ENCODE results near the gene TRIM65. TPM values are rescaled to one million over a fixed set of nuclear protein-coding genes. Genes with fewer than 3 reads are reported as not detected.

TRIM65 gene
- total and polyA plus RNA-seq, 7 experiments from 2014 or later = 14.9 to 37.7 (median 29.6) TPM

DNA sequence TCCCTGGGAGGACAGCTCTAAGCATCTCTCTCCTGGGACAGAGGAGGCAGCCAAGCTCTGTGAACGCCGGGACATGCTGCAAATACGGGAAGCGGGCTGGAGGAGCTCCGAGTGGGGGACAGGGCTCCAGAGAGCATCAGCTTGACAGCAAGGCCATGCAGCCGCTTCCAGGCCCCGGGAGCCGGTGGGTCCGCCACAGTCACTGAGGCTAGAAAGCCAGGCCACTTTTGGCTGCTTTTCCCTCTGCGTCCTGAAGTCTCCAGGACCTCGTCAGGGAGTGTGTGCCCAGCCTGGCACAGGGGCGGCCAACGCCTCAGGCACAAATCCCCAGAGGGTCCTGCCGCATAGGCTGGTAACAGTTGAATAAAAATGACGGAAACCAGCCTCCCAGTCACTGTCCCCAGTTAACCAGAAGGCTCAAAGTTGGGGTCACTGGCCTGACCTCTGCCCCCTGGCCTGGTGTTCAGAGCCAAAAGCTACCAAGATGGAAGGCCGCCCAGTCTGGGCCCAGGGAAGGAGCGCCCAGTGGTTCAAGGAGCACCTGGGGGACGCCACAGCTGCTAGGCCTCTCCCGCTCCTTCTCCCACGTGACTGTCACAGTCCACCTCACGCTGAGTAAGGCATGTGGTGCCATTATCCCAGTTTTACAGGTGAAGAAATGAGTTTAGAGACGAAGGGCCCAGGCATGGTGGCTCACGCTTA is 3.2 kb upstream of the TRIM65 start:
- DNase-seq = no peak
- no peak overlapping the region for H3K27ac ChIP-seq (ENCODE audit: low read depth, low read length)
- intact Hi-C loops (cut with micrococcal nuclease) = no loop called here
- Mint-ChIP-seq H3K4me1 (peaks cover 10 to 23% (median 20%) of the 10 kb centered on the region in 7 donors), H3K9me3 (peaks cover 0 to 3% (median 0%) of the 10 kb centered on the region in 11 donors), H3K27ac (no peak overlapping the region), H3K4me3 (no peak overlapping the region), H3K36me3 (peaks cover 0 to 11% (median 0%) of the 10 kb centered on the region in 5 donors), H3K27me3 (no peaks in the 10 kb centered on the region)
- no peak overlapping the region for H3K4me3 ChIP-seq (ENCODE audit: low read length)
- ChIA-PET CTCF (interaction anchor here (1.2 to 1.7 kb wide), 2 partner anchors 21 to 45 kb away, joined by 3 to 8 read pairs; partner anchors contain the start of genes TRIM47 and WBP2), POLR2A (interaction anchor here (0.6 to 7.1 kb wide), 11 partner anchors 10 to 432 kb away, joined by 3 to 106 read pairs (median 4); partner anchors contain the start of genes TRIM47, UNC13D and WBP2)
- no peaks in the 10 kb centered on the region for H3K27me3 ChIP-seq (ENCODE audit: control insufficient read depth in 2 of 2, insufficient read depth in 2 of 2, low read length in 2 of 2)
- peaks cover 0 to 49% (median 9%) of the 10 kb centered on the region in 3 experiments for H3K36me3 ChIP-seq (ENCODE audit: control insufficient read depth in 2 of 3, insufficient read depth in 3 of 3, low read length in 3 of 3)
- no peak for ATAC-seq
- H3K9me3 ChIP-seq (ENCODE audit: control insufficient read depth in 2 of 3, low read length in 3 of 3) = no peaks in the 10 kb centered on the region
- H3K4me1 ChIP-seq (ENCODE audit: control insufficient read depth in 2 of 2, insufficient read depth in 2 of 2, low read length in 2 of 2) = peaks cover 8 to 15% of the 10 kb centered on the region in 2 donors

DNA sequence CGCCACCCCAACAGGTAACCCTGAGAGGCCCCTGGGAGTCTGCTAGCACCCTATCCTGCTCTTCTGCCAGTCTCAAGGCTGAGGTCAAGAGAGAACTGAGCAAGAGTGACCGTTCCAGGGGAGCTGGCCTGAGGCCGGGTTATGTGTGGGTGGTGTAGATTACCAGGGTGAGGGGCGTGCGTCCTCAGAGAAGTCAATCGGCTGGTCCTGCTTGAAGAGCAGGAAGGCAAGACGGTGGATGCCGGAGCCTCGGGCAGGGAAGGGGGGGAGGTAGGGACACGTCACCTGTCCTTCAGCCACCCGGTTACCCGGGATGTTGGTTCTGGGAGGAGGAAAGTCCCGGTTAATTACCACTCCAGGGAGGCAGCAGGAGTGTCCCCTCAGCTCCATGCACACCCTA is 2.6 kb upstream of the TRIM65 start:
- Mint-ChIP-seq H3K9me3 (peaks cover 0 to 3% (median 0%) of the 10 kb centered on the region in 11 donors), H3K27me3 (no peaks in the 10 kb centered on the region), H3K4me3 (peak overlapping the region in 1 of 10 donors; percentile 29), H3K4me1 (peaks cover 12 to 26% (median 21%) of the 10 kb centered on the region in 7 donors), H3K27ac (peak overlapping the region in 1 of 9 donors; percentile 14), H3K36me3 (peaks cover 0 to 11% (median 0%) of the 10 kb centered on the region in 5 donors)
- H3K4me3 ChIP-seq (ENCODE audit: low read length) = no peak overlapping the region
- ChIA-PET POLR2A (interaction anchor here (1.4 to 7.1 kb wide), 6 partner anchors 9 to 120 kb away, joined by 3 to 106 read pairs (median 12); partner anchors contain the start of genes TRIM47, UNC13D and WBP2), CTCF (interaction anchor here (0.6 to 1.7 kb wide), 3 partner anchors 21 to 115 kb away, joined by 3 to 8 read pairs (median 3); partner anchors contain the start of genes TRIM47 and WBP2)
- peaks cover 8 to 17% of the 10 kb centered on the region in 2 donors for H3K4me1 ChIP-seq (ENCODE audit: control insufficient read depth in 2 of 2, insufficient read depth in 2 of 2, low read length in 2 of 2)
- ATAC-seq = no peak
- H3K9me3 ChIP-seq (ENCODE audit: control insufficient read depth in 2 of 3, low read length in 3 of 3) = no peaks in the 10 kb centered on the region
- no peaks in the 10 kb centered on the region for H3K27me3 ChIP-seq (ENCODE audit: control insufficient read depth in 2 of 2, insufficient read depth in 2 of 2, low read length in 2 of 2)
- H3K36me3 ChIP-seq (ENCODE audit: control insufficient read depth in 2 of 3, insufficient read depth in 3 of 3, low read length in 3 of 3) = peaks cover 0 to 49% (median 9%) of the 10 kb centered on the region in 3 experiments
- no peak overlapping the region for H3K27ac ChIP-seq (ENCODE audit: low read depth, low read length)
- intact Hi-C loops (cut with micrococcal nuclease) = no loop called here
- DNase-seq = no peak

DNA sequence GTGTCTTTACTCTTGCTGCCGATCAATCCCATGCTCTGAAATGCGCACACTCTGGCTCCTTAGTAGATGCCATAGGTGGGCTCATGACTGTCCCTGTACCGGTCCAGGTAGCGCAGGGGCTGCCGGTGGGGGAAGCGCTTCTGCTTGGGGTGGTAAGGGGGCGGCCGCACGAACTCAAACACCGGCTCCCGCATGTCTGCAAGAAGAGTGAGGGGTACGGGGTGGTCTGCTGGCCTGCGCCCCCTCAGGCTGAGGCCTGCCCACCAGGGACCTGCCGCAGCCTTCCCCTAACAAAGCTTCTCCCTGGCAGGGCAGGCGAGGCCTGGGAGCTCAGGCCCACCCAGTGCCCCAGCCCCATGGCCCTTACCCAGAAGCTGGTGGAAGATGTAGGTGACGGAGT is 2.0 kb upstream of the TRIM65 start:
- H3K9me3 ChIP-seq (ENCODE audit: control insufficient read depth in 2 of 3, low read length in 3 of 3) = no peaks in the 10 kb centered on the region
- POLR2A ChIA-PET = interaction anchor here (1.7 to 7.1 kb wide), 4 partner anchors 22 to 119 kb away, joined by 6 to 106 read pairs (median 30); partner anchors contain the start of genes TRIM47, UNC13D and WBP2
- Mint-ChIP-seq H3K9me3 (peaks cover 0 to 3% (median 0%) of the 10 kb centered on the region in 11 donors), H3K4me3 (peak overlapping the region in 3 of 10 donors; percentile 13 to 50 (median 29)), H3K4me1 (peaks cover 18 to 27% (median 23%) of the 10 kb centered on the region in 7 donors), H3K27ac (peak overlapping the region in 1 of 9 donors; percentile 13), H3K27me3 (no peaks in the 10 kb centered on the region), H3K36me3 (peaks cover 0 to 12% (median 0%) of the 10 kb centered on the region in 5 donors)
- H3K27ac ChIP-seq (ENCODE audit: low read depth, low read length) = no peak overlapping the region
- peaks cover 8 to 12% of the 10 kb centered on the region in 2 donors for H3K4me1 ChIP-seq (ENCODE audit: control insufficient read depth in 2 of 2, insufficient read depth in 2 of 2, low read length in 2 of 2)
- intact Hi-C loops (cut with micrococcal nuclease) = no loop called here
- no peak overlapping the region for H3K4me3 ChIP-seq (ENCODE audit: low read length)
- H3K27me3 ChIP-seq (ENCODE audit: control insufficient read depth in 2 of 2, insufficient read depth in 2 of 2, low read length in 2 of 2) = no peaks in the 10 kb centered on the region
- ATAC-seq (no peak), DNase-seq (no peak)
- CTCF ChIA-PET = interaction anchor here (0.6 to 1.7 kb wide), 3 partner anchors 20 to 116 kb away, joined by 3 to 8 read pairs (median 3); partner anchors contain the start of genes TRIM47 and WBP2
- peaks cover 0 to 49% (median 9%) of the 10 kb centered on the region in 3 experiments for H3K36me3 ChIP-seq (ENCODE audit: control insufficient read depth in 2 of 3, insufficient read depth in 3 of 3, low read length in 3 of 3)

DNA sequence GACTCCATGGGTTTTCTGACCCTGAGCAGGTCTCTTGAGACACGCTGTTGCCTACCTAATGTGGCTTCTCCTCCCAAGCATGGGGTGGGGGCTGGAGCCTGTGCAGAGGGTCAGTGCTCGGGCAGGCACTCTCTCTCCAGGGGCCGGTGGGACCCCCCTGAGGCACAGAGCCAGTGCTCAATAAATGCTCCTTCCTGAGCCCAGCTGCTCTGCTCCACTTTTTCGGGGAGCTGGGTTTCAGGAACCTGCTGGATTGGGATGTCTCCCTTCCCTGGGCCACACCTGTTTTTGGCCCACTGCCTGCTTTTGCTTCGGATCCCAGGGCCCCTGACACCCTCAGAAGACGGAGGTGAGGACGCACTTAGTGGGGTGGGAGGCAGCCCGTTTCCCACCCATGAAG is 1.3 kb upstream of the TRIM65 start:
- intact Hi-C loops (cut with micrococcal nuclease) = no loop called here
- POLR2A ChIA-PET = interaction anchor here (3.1 to 7.1 kb wide), 5 partner anchors 21 to 119 kb away, joined by 15 to 106 read pairs (median 41); partner anchors contain the start of genes TRIM47, UNC13D and WBP2

DNA sequence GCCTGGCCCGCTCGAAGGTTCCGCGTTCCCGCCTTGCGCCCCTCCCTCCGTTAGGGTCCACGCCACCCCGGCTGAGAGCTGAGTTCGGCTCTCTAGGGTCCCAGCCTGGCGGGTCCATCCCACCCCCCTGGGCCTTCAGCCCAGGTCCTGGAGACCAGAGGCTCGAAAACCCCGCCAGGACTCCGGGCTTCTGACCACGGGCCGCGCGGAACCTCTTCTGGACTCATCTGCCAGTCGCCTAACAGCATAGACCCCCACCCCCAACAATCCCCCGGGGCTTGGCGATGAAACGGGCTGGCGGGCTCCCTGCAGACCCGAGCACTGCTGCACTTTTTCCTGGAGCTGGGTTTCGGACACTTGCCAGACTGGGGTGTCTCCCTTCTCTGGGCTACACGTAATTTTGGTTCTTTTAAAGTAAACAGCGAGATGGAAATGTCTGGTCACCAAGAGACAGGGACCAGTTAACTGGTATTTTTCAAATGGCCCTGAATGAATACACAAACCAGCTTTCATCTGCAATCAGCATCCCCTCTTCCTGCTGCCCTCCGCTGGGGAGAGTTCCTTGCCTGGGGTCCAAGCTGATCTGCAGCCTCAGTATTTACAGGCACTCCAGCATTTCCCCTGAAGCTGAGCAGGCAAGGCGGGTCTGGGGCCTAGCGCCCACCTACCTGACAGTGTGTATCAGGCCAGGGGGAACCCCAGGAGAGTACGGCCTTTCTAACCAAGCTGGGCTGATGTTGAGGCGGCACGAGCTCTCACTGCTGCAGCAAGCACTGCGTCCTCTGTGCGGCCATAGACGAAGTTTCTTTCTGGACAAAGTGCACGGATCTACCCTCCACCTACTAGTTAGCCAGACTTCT is 639 bp upstream of the TRIM65 start:
- H3K27ac ChIP-seq (ENCODE audit: low read depth, low read length) = peak overlapping the region; percentile 75
- Mint-ChIP-seq H3K9me3 (peaks cover 0 to 3% (median 0%) of the 10 kb centered on the region in 11 donors), H3K27ac (peak overlapping the region in 8 of 9 donors; percentile 29 to 85 (median 70)), H3K27me3 (no peaks in the 10 kb centered on the region), H3K4me1 (peaks cover 22 to 32% (median 26%) of the 10 kb centered on the region in 7 donors), H3K36me3 (peaks cover 0 to 14% (median 0%) of the 10 kb centered on the region in 5 donors), H3K4me3 (peak overlapping the region; percentile 55 to 88 (median 77))
- no peaks in the 10 kb centered on the region for H3K9me3 ChIP-seq (ENCODE audit: control insufficient read depth in 2 of 3, low read length in 3 of 3)
- H3K27me3 ChIP-seq (ENCODE audit: control insufficient read depth in 2 of 2, insufficient read depth in 2 of 2, low read length in 2 of 2) = no peaks in the 10 kb centered on the region
- peaks cover 8 to 12% of the 10 kb centered on the region in 2 donors for H3K4me1 ChIP-seq (ENCODE audit: control insufficient read depth in 2 of 2, insufficient read depth in 2 of 2, low read length in 2 of 2)
- peaks cover 0 to 48% (median 9%) of the 10 kb centered on the region in 3 experiments for H3K36me3 ChIP-seq (ENCODE audit: control insufficient read depth in 2 of 3, insufficient read depth in 3 of 3, low read length in 3 of 3)
- ChIA-PET POLR2A (interaction anchor here (0.7 to 7.1 kb wide), 19 partner anchors 9 to 144 kb away, joined by 3 to 106 read pairs (median 6); partner anchors contain the start of genes FBF1, TRIM47, UNC13D and UNK), CTCF (interaction anchor here (0.6 to 3.2 kb wide), 11 partner anchors 8 to 149 kb away, joined by 3 to 21 read pairs (median 5); partner anchors contain the start of genes GALK1, TRIM47 and WBP2)
- ATAC-seq = no peak
- intact Hi-C loops (cut with micrococcal nuclease) = loop anchor here (2.0 kb wide), 4 partner anchors 43 to 205 kb away; partner anchors contain the start of genes EXOC7 (in 1 of the 2), FBF1 (in 1 of the 2) and UNK (in 1 of the 2)
- DNase-seq = no peak
- H3K4me3 ChIP-seq (ENCODE audit: low read length) = no peak overlapping the region

More for the DNA sequence above, 1.3 kb upstream of the TRIM65 start:
- Mint-ChIP-seq H3K9me3 (peaks cover 0 to 3% (median 0%) of the 10 kb centered on the region in 11 donors), H3K4me1 (peaks cover 22 to 32% (median 26%) of the 10 kb centered on the region in 7 donors), H3K36me3 (peaks cover 0 to 14% (median 0%) of the 10 kb centered on the region in 5 donors), H3K27me3 (no peaks in the 10 kb centered on the region), H3K27ac (peak overlapping the region in 2 of 9 donors; percentile 71 to 75), H3K4me3 (peak overlapping the region in 8 of 10 donors; percentile 57 to 86 (median 77))
- Histone ChIP-seq H3K9me3 (ENCODE audit: control insufficient read depth in 2 of 3, low read length in 3 of 3) (no peaks in the 10 kb centered on the region), H3K36me3 (ENCODE audit: control insufficient read depth in 2 of 3, insufficient read depth in 3 of 3, low read length in 3 of 3) (peaks cover 0 to 49% (median 9%) of the 10 kb centered on the region in 3 experiments), H3K27me3 (ENCODE audit: control insufficient read depth in 2 of 2, insufficient read depth in 2 of 2, low read length in 2 of 2) (no peaks in the 10 kb centered on the region), H3K4me1 (ENCODE audit: control insufficient read depth in 2 of 2, insufficient read depth in 2 of 2, low read length in 2 of 2) (peaks cover 8 to 12% of the 10 kb centered on the region in 2 donors), H3K27ac (ENCODE audit: low read depth, low read length) (no peak overlapping the region), H3K4me3 (ENCODE audit: low read length) (no peak overlapping the region)
- ATAC-seq = no peak
- no peak for DNase-seq
- CTCF ChIA-PET = interaction anchor here (1.7 to 2.9 kb wide), 3 partner anchors 8 to 43 kb away, joined by 8 to 20 read pairs (median 9); partner anchors contain the start of genes TRIM47 and WBP2
